Activated naive CD4-positive, alpha-beta T cell treated with Interleukin-2 at 50 U/mL for 16 hours (primary cell): ENCODE measurements around the gene RGMA.
A peak's percentile ranks its signal among the peaks of the same experiment; 100 is the strongest.
"Not testable (repeated sequence)": the region's sequence is repeated elsewhere in the genome, so short reads cannot be mapped to it uniquely, and the experiment has no call there.

Experiments
- DNase-seq: peaks from one replicate; pipeline ENCODE4 v3.0.0-alpha.2; 2020

The RGMA gene

GRCh38 chr15:93046120-93046519, 42.9 kb downstream of the RGMA start:
- DNase-seq: no peak

GRCh38 chr15:93045191-93045785, 43.7 kb downstream of the RGMA start:
- DNase-seq: no peak

GRCh38 chr15:93044301-93045190, 44.5 kb downstream of the RGMA start:
- no peak for DNase-seq

DNA sequence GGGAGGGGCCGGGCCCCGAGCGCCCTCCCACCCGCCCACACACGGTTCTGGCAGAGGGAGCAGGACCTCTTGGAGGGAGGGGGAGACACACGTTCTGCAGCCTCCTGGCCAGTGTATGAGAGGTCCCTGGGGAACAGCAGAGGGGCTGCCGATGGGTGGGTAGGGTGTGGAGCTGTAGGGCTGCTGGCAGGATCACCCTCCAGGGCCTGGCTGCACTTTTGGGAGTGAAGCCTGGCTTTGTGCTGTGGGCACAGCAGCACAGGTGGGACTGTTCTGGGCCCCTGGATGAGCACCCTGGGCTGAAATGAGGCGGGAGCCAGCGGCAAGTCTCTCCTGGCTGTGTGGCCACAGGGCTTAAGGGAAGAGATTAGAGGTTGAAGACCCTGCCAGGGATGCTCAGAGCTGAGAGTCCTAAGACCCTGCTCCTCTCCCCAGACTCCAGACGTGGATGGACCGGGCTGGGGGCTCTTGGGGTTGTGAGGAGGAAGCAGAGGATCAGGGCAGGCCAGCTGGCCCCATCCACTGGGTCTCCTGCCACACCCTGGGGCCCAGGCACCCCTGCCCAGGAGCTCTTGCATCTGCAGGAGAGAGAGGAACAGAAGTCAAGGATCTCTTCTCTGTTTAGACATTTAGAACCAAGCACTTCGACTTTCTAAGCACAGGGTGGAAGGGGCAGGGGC, 45.2 kb downstream of the RGMA start:
- no peak for DNase-seq

GRCh38 chr15:93042691-93043378, 46.2 kb downstream of the RGMA start:
- DNase-seq: no peak

DNA sequence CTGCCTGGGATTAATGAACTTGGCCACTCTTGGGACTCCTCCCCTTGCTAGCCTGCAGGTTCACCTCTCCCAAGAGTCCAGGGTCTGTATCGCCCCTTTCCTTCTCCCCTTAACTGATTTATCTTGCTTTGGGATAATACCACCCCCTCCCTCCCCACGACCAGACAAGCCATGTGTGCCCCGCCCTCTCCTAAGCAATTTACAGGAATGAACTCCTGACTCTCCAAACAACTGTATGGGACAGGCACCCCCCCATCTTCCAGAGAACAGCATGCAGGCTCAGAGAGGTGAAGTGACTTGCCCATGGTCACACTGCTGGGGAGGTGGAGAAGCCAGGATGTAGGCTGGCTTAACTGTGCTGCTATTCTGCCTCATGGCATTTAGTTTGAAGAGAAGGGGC, 46.8 kb downstream of the RGMA start:
- no peak for DNase-seq

- no peak for DNase-seq
Observed at GRCh38 chr15:93041159-93041547, 47.9 kb downstream of the RGMA start.

DNA sequence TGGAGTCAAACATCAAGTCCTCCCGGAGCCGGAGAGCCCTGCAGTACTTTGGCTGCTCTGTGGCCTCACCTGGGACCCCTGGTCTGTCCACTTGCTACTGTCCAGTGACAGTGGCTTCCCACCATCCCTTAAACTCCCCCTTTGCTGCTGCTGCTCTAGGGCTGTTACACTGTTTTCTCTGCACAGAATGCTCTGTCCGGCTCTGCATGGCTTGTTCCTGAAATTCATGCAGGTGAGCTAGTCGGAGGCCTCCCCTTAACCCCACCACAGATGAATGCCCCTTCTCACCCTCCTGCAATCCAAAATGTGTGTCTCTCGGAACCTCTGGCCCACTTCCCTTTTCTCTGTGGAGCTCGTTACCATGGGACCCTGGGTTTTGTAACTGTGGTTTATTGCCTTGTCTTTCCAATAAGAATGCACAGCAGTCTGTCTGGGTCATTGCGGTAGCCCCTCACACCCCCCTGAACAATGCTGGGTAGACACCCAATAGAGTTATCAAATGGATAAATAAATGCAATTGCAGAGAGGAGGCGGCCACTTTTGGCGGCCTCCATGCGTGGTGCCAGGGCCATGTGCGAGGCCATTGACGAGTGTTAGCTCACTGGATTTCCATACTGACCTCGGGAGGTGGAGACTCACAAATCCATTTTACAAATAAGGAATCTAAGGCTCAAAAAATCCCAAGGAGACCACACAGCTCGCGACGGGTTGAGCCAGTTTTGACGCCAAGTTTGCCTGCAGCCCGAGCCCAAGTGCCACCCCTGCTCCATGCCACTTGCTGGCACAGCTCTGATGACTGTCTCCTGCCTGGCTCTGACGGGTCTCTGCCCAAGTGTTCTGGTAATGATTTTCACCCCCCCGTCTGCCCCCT, 48.5 kb downstream of the RGMA start:
- no peak for DNase-seq

DNA sequence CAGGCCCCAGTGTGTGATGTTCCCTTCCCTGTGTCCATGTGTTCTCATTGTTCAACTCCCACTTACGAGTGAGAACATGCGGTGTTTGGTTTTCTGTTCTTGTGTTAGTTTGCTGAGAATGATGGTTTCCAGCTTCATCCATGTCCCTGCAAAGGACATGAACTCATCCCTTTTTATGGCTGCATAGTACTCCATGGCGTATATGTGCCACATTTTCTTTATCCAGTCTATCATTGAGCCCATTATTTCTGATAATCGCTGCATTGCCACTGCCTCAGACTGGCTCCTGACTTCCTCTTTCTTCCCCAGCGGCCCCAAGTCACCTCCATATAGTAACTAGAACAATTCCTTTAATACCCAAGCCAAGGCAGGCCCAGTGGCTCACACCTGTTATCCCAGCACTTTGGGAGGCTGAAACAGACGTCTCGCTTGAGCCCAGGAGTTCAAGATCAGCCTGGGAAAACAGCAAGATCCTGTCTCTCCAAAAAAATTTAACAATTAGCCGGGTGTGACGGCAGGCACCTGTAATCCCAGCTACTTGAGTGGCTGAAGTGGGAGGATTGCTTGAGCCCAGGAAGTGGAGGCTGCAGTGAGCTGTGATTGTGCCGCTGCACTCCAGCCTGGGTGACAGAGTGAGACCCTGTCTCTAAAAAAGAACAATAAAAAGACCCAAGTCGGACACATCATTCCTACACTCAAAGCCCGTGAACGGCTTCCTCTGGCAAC, 49.3 kb downstream of the RGMA start:
- not testable (repeated sequence) for DNase-seq

- no peak for DNase-seq
Observed at GRCh38 chr15:93037820-93038705, 50.9 kb downstream of the RGMA start.

DNA sequence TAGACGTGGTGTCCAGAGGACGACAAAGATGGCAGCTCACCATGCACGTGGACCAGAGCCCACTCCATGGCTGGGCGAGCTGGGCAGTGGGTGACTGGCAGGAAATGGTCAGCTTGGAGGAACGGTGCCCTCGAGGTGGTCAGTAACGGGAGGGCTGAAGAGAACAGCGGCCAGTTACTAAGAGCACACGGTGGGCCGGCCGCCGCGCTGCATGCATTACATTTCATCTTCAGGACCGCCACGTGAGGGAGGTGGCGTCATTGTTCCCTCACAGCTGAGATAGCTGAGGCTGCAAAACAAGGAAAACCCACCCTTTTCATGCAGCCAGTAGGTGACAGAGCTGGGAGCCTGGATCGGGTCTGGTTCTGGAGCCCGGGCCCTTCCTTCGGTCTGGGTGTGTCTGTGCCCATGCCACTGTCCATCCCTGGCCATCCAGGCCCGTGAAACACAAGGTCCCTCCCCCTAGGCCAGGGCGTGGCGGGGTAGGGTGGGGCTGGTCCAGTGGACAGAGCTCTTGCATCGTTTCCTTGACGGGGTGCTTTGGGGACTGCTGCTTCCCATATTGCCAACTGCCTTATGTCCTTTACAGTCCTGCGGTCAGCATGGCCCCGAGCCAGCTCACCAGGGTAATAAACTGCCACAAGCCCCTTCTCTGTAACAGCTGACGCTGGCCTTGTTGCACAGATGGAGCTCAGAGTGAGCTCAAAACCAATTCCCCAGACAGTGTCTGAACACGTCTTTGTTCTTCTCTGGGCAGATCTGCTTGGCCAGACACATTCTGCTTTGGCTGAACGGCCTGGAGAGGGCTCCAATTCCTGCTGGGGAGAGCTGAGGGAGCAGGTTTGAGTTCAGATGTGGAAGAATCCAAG, 51.8 kb downstream of the RGMA start:
- no peak for DNase-seq

DNA sequence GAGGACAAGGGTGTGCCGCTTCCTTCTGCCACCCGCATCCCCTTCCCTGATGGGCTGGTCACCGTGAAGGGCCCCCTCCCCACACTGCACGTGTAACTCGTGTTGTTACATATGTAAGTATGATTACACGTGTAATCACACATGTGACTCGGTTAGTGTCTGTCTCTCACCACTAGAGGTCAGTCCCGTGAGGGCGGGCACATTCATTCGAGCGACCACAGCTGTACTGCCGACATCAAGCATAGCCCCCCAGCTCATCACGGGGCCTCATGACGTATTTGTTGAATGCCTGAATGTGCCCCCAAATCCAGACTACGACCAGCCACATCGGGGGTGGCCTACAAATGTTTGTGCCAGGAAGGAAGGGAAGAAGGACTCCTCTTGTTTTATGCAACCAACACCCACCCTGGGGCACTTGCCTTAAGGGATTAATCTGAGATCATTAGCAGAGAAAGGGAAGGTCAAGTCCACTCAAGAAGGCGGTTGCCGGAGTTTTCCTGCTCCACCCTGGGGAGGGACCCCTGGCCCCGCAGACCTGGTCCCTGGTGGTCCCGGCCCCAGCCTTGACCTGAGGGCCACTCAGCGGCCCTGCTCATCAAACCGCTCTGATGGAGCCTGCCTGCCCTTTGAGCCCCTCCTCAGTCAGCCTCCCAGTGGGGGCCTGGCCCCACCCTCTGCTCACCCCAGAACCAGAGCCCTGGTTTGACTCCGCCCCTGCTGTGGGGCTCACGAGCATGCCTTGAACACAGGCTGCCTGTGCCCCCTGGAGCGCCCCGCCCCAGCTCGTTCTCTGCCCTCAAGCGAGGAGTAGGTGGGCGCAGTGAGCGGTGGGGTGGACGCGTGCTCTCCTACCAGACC, 52.8 kb downstream of the RGMA start:
- DNase-seq: peak; percentile 46

DNA sequence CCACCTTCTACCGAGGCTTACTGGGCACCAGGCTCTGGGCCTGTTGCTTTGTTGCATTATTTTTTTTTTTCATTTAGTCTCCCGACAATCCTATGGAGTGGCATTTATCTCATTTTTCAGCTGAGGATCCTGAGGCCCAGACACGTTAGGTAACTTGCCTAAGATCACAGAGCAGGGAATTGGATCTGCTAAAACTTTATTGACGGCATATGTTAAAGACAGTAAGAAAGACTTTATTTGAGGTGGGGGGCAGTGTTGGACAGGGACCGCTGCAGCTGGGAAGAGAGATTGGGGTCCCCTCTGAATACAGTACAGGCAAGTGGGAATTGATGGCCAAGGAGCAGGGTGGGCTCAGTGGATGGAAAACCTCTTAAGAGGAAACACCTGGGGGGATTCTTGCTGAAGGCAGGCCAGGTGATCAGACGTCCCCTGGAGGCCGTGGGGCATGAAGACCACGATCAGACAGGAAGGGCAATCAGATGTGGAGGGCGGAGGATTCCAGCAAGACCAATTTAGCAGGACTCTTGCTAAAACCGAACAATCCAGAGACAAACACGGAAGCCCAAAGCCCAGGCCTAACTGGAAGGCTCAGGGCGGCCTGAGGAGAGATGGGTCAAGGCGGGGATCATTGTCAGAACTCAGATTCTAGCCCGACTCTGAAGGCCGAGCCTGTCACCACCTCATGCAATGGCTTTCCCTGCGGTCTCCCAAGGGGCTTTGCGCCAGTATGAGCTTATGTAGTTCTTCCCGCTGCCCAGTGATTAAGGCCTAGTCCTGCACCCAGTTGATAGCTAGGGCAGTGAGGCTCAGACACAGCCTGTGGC, 53.7 kb downstream of the RGMA start:
- no peak for DNase-seq

DNA sequence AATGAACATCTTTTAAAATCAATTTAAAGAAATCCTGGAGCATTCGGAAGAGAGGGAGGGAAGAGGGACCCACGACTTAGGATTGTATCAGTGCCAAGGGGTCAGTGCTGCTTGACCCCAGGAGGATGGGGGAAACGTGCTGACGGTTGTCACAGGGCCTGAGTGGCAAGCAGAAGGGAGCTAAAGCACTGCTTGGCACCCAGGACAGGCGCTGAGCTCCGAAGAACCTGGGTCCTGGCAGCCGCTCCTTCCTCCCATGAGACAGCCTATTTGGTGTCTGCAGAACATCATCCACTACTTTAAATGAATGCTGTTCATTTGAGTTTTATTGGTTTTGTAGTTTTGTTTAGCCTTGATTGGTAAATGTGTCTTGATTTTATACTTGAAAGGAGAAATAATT, 54.5 kb downstream of the RGMA start:
- DNase-seq: no peak

GRCh38 chr15:93033434-93034045, 55.5 kb downstream of the RGMA start:
- no peak for DNase-seq

DNA sequence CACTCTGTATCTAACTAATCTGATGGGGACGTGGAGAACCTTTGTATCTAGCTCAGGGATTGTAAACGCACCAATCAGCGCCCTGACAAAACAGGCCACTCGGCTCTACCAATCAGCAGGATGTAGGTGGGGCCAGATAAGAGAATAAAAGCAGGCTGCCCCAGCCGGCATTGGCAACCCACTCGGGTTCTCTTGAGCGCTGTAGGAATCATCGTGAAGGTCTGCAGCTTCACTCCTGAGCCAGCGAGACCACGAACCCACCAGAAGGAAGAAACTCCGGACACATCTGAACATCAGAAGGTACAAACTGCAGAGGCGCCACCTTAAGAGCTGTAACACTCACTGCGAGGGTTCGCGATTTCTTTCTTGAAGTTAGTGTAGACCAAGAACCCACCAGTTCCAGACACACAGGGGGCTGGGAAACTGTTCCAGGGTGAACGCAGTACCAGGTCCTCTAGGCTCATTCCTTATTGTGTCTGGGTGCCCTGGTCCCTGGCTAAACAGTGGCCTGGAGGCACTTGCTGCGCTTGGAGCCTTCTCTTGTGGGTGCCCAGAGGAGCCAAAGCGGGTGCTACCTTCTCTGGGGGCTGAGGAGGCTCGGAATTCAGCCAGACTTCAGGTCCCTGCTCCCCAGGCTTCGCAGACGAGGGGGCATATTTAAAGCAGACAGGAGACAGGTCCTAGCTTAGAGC, 56.4 kb downstream of the RGMA start:
- DNase-seq: not testable (repeated sequence)
